BE2C (cell line): ENCODE results near the gene LETMD1.
A peak's percentile ranks its signal among the peaks of the same experiment; 100 is the strongest.

ENCODE experiments used
- DNase-seq: peaks from one replicate; pipeline ENCODE4 v3.0.0-alpha.2; 2020
- H3K27me3 ChIP-seq: fragments of 250-450 bp; sonication (Bioruptor Pico); 2 replicates; pipeline ENCODE4 v1.5.1; 2020; ENCODE audit warnings: mild to moderate bottlenecking
- H3K36me3 ChIP-seq: fragments of 250-450 bp; sonication (Bioruptor Pico); 2 replicates; pipeline ENCODE4 v1.5.1; 2020; ENCODE audit warnings: mild to moderate bottlenecking
- H3K4me1 ChIP-seq: fragments of 250-450 bp; sonication (Bioruptor Pico); 2 replicates; pipeline ENCODE4 v1.5.1; 2020
- H3K4me3 ChIP-seq: 2 replicates; pipeline ENCODE4 v1.5.1; 2011; ENCODE audit warnings: low read depth, low read length
- H3K9me3 ChIP-seq: fragments of 250-450 bp; sonication (Bioruptor Pico); 2 replicates; pipeline ENCODE4 v1.5.1; 2020
- TF ChIP-seq, protein P1 (sequence below): IDR thresholded peaks from 2 replicates; pipeline ENCODE4 v1.5.1; 2012; ENCODE audit warnings: mild to moderate bottlenecking, low read depth, low read length

Gene LETMD1

GRCh38 chr12:51021694-51022093, 26.4 kb upstream of the LETMD1 start:
- Histone ChIP-seq H3K4me1 (peaks cover 7% of the 10 kb centered on the region; the same call in 1 of the 2 replicates), H3K27me3 (no peaks in the 10 kb centered on the region), H3K9me3 (no peaks in the 10 kb centered on the region), H3K36me3 (no peaks in the 10 kb centered on the region; the same call in none of the 2 replicates), H3K4me3 (no peak overlapping the region)
- DNase-seq = no peak
- TF ChIP-seq, protein P1, sequence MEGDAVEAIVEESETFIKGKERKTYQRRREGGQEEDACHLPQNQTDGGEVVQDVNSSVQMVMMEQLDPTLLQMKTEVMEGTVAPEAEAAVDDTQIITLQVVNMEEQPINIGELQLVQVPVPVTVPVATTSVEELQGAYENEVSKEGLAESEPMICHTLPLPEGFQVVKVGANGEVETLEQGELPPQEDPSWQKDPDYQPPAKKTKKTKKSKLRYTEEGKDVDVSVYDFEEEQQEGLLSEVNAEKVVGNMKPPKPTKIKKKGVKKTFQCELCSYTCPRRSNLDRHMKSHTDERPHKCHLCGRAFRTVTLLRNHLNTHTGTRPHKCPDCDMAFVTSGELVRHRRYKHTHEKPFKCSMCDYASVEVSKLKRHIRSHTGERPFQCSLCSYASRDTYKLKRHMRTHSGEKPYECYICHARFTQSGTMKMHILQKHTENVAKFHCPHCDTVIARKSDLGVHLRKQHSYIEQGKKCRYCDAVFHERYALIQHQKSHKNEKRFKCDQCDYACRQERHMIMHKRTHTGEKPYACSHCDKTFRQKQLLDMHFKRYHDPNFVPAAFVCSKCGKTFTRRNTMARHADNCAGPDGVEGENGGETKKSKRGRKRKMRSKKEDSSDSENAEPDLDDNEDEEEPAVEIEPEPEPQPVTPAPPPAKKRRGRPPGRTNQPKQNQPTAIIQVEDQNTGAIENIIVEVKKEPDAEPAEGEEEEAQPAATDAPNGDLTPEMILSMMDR = no peak

- no peaks in the 10 kb centered on the region for H3K27me3 ChIP-seq
- TF ChIP-seq, protein P1 = no peak
- no peak for DNase-seq
- peaks cover 7% of the 10 kb centered on the region; the same call in 1 of the 2 replicates for H3K4me1 ChIP-seq
- no peaks in the 10 kb centered on the region for H3K9me3 ChIP-seq
- no peak overlapping the region for H3K4me3 ChIP-seq
- no peaks in the 10 kb centered on the region; the same call in none of the 2 replicates for H3K36me3 ChIP-seq
These were observed 24.3 kb upstream of the LETMD1 start for GRCh38 chr12:51023625-51024382.

DNA sequence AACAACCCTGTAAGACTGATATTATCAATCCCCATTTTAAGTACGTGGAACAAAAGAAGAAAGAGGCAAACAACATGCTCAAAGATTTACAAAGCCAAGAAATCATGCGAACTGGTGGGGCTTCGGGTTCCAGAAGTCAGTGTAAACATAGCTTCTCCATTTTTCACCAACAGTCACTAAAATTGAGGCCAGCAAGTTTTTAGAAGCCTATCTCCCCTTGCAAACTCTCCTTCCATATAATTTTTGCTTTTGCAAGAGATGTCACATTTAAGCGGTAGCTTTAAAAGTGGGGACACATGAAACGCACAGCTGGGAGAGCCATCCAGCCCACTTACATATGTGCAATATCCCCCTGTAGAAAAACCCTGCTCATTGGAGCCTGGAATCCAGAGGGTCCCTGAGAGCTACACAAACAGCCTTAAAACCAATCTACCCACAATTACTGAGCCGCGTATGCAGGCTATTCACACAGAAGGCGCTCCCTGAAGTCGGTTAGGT, 22.7 kb upstream of the LETMD1 start:
- TF ChIP-seq, protein P1 = no peak
- peaks cover 7% of the 10 kb centered on the region; the same call in 1 of the 2 replicates for H3K4me1 ChIP-seq
- H3K9me3 ChIP-seq = no peaks in the 10 kb centered on the region
- no peaks in the 10 kb centered on the region for H3K27me3 ChIP-seq
- DNase-seq = no peak
- H3K36me3 ChIP-seq = no peaks in the 10 kb centered on the region; the same call in none of the 2 replicates
- peak overlapping the region; percentile 79 for H3K4me3 ChIP-seq

DNA sequence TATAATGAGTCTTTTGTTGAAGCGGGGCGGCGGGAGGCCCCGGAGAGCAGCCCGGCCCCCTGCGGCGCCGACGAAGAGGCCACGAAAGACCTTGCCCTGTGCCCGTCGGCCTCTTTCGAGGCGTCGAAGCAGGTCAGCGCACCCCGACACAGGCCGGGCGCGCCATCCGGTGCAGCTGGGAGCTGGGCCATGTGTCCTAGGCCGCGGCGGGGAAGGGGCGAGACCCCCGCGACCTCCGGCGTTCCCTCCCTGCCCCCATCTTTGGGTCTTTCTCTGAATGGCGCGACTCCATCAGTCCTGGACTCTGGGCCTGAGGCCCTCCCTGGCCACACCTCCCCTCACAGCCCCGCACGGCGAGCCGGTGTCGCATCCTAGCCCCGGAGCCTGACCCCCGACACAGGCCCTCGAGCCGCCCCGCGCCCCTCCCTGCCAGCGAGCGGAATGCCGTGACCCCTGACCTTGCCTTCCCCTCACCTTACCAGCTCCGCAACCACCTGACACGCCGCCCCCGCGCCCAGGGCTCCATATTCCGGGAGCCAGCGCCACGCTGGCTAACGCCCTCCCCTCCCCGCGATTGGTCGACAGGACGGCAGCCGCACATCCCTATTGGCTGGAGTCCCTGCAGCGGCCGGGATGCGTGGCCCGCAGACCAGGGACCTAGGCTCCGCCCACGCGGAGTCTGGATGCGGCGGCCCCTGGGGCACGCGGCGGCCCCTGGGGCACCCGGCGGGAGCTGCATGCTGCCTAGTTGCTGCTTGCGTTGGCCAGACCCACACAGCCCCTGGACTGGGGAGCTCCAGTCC, 22.1 kb upstream of the LETMD1 start, which contains the start of gene SLC11A2:
Gene SLC11A2 (minus strand): TSS at position 549 of the 803 bp plus-strand sequence. CDS start 15,656 bp downstream, outside the sequence.
- Histone ChIP-seq H3K4me1 (peaks cover 6% of the 10 kb centered on the region; the same call in 1 of the 2 replicates), H3K9me3 (no peaks in the 10 kb centered on the region), H3K27me3 (no peaks in the 10 kb centered on the region), H3K4me3 (peak within 1 kb of the TSS; percentile 79), H3K36me3 (no peaks in the 10 kb centered on the region; the same call in none of the 2 replicates)
- TF ChIP-seq, protein P1 = 0 out of 2 replicates have a peak, but pooled peaks have one; percentile 18
- DNase-seq = peak; percentile 98

GRCh38 chr12:51027342-51027835, 20.7 kb upstream of the LETMD1 start:
- DNase-seq = no peak
- Histone ChIP-seq H3K9me3 (no peaks in the 10 kb centered on the region), H3K36me3 (no peaks in the 10 kb centered on the region; the same call in 1 of the 2 replicates), H3K4me1 (peaks cover 4% of the 10 kb centered on the region; the same call in 1 of the 2 replicates), H3K4me3 (no peak overlapping the region), H3K27me3 (no peaks in the 10 kb centered on the region)
- TF ChIP-seq, protein P1 = no peak
